ENCODE measurements around the gene USHBP1. TPM values are rescaled to one million over a fixed set of nuclear protein-coding genes. Genes with fewer than 3 reads are reported as not detected.

The USHBP1 gene
- total and polyA plus RNA-seq, 2 of the 4 experiments (the other 2 are of a cell fraction): not detected

DNA sequence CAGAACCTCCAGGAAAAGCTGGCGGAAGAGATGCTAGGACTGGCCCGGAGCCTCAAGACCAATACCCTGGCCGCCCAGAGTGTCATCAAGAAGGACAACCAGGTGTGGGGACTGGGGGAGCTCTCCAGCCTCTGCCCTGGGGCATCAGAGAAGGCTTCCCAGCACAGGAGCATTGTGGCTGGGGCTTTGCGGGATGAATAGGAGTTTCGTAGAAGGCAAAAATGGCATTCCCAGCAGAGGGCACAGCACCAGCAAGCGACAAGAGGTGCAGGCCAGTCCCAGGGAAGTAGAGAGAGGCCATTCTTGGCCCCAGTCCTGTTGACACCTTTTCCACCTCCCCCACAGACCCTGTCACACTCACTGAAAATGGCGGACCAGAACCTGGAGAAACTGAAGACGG is 45.3 kb downstream of the USHBP1 start:
- Histone ChIP-seq H2AFZ (replicated peaks; ENCODE audit: low read length, poor library complexity) (no peak overlapping the region), H3K23ac (ENCODE audit: low read depth, low read length) (no peak overlapping the region), H2AK9ac (replicated peaks; ENCODE audit: low read depth, low read length, poor library complexity) (peak overlapping the region; percentile 23), H4K8ac (ENCODE audit: low read depth in 2 of 2, low read length in 2 of 2) (no peak overlapping the region), H3K4ac (ENCODE audit: low read depth, low read length) (no peak overlapping the region), H2BK5ac (ENCODE audit: low read depth, low read length, poor library complexity, severe bottlenecking) (no peak overlapping the region), H4K5ac (ENCODE audit: low read depth, low read length) (no peak overlapping the region), H2BK120ac (ENCODE audit: low read depth, low read length) (no peak overlapping the region), H3K56ac (ENCODE audit: extremely low read depth, insufficient read depth, low read length) (no peak overlapping the region), H3K27ac (ENCODE audit: insufficient read depth, low read length) (no peak overlapping the region), H4K91ac (ENCODE audit: insufficient read depth, low read depth, low read length) (no peak overlapping the region), H3K9me1 (ENCODE audit: insufficient read depth, low read length) (peaks cover 13% of the 10 kb centered on the region), H2BK15ac (ENCODE audit: low read depth, low read length) (no peak overlapping the region), H3K36me3 (ENCODE audit: control insufficient read depth, insufficient read depth, low read length) (peaks cover 24% of the 10 kb centered on the region), H3K9ac (ENCODE audit: low read depth, low read length) (no peak overlapping the region), H4K20me1 (ENCODE audit: insufficient read depth, low read length) (no peaks in the 10 kb centered on the region), H2AK5ac (ENCODE audit: low read depth, low read length) (no peak overlapping the region), H3K9me3 (ENCODE audit: control insufficient read depth, insufficient read depth, low read length) (no peaks in the 10 kb centered on the region), H3K79me1 (ENCODE audit: low read depth in 1 of 2, low read length in 2 of 2) (peaks cover 14 to 18% of the 10 kb centered on the region in 2 experiments; a peak in 3 of 4 replicates), H3K4me3 (ENCODE audit: insufficient read depth, low read depth, low read length) (no peak overlapping the region), H3K4me1 (ENCODE audit: control insufficient read depth, insufficient read depth, low read length) (peaks cover 14% of the 10 kb centered on the region), H3K27me3 (ENCODE audit: control insufficient read depth, insufficient read depth, low read length) (no peaks in the 10 kb centered on the region), H3K4me2 (ENCODE audit: low read depth, low read length) (no peak overlapping the region), H3K14ac (replicated peaks; ENCODE audit: low read depth, low read length) (no peak overlapping the region), H3K18ac (ENCODE audit: low read depth, low read length) (no peak overlapping the region), H2BK20ac (ENCODE audit: low read depth, low read length) (no peak overlapping the region)
- dilution Hi-C loops (cut with HindIII; ENCODE audit: low sequenced_read_pairs, unreplicated experiment) (no loop called here), intact Hi-C loops (cut with micrococcal nuclease) (no loop called here), in situ Hi-C loops (cut with MboI; ENCODE audit: low sequenced_read_pairs) (no loop called here)
- ChIA-PET CTCF (no interaction called here), POLR2A (ENCODE audit: unreplicated experiment) (no interaction called here)
- 100% methylated on average over 2 of the region's 8 CpGs; no CpG with 5 or more reads in 1 of the 2 experiments for WGBS, 2 experiments (ENCODE audit: extremely low coverage in 2 of 2, insufficient read length in 1 of 2)
- DNase-seq (no peak), ATAC-seq (ENCODE audit: low read depth) (no peak)
- TF ChIP-seq, protein P1, sequence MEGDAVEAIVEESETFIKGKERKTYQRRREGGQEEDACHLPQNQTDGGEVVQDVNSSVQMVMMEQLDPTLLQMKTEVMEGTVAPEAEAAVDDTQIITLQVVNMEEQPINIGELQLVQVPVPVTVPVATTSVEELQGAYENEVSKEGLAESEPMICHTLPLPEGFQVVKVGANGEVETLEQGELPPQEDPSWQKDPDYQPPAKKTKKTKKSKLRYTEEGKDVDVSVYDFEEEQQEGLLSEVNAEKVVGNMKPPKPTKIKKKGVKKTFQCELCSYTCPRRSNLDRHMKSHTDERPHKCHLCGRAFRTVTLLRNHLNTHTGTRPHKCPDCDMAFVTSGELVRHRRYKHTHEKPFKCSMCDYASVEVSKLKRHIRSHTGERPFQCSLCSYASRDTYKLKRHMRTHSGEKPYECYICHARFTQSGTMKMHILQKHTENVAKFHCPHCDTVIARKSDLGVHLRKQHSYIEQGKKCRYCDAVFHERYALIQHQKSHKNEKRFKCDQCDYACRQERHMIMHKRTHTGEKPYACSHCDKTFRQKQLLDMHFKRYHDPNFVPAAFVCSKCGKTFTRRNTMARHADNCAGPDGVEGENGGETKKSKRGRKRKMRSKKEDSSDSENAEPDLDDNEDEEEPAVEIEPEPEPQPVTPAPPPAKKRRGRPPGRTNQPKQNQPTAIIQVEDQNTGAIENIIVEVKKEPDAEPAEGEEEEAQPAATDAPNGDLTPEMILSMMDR (conservative IDR thresholded peaks at IDR 0.05; ENCODE audit: low read depth, low read length): no peak
- TF ChIP-seq MXI1 (IDR thresholded peaks at IDR 0.05; ENCODE audit: borderline replicate concordance, low read depth, low read length) (no peak), RFX5 (IDR thresholded peaks at IDR 0.05; ENCODE audit: low read depth, low read length) (no peak), BHLHE40 (IDR thresholded peaks at IDR 0.05; ENCODE audit: low read depth, low read length) (no peak), RAD21 (IDR thresholded peaks at IDR 0.05; ENCODE audit: low read length) (no peak)
- TF ChIP-seq, protein P2, sequence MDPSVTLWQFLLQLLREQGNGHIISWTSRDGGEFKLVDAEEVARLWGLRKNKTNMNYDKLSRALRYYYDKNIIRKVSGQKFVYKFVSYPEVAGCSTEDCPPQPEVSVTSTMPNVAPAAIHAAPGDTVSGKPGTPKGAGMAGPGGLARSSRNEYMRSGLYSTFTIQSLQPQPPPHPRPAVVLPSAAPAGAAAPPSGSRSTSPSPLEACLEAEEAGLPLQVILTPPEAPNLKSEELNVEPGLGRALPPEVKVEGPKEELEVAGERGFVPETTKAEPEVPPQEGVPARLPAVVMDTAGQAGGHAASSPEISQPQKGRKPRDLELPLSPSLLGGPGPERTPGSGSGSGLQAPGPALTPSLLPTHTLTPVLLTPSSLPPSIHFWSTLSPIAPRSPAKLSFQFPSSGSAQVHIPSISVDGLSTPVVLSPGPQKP (IDR thresholded peaks at IDR 0.05; ENCODE audit: borderline replicate concordance, low read depth, low read length): no peak
- TF ChIP-seq, protein P3, sequence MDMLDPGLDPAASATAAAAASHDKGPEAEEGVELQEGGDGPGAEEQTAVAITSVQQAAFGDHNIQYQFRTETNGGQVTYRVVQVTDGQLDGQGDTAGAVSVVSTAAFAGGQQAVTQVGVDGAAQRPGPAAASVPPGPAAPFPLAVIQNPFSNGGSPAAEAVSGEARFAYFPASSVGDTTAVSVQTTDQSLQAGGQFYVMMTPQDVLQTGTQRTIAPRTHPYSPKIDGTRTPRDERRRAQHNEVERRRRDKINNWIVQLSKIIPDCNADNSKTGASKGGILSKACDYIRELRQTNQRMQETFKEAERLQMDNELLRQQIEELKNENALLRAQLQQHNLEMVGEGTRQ (IDR thresholded peaks at IDR 0.05; ENCODE audit: low read depth, low read length): no peak
- no TSS peak for BruUV-seq (replicated peaks)
